H9 (cell line): ENCODE measurements around the gene IFIT5. TPM values are rescaled to one million over a fixed set of nuclear protein-coding genes. Genes with fewer than 3 reads are reported as not detected.

ENCODE experiments used
- DNase-seq: peaks from one replicate; pipeline ENCODE4 v3.0.0-alpha.2; 2017
- H2AFZ ChIP-seq: one replicate; pipeline ENCODE4 v1.6.1; 2013; ENCODE audit warnings: mild to moderate bottlenecking, low read length, control low read depth, moderate library complexity
- H2AK5ac ChIP-seq: 2 replicates; pipeline ENCODE4 v1.6.1; 2013; ENCODE audit warnings: low read length, control low read depth, mixed read lengths; ENCODE audit not compliant: insufficient read length
- H2BK120ac ChIP-seq: one replicate; pipeline ENCODE4 v1.6.1; 2013; ENCODE audit warnings: low read depth, mild to moderate bottlenecking, low read length, control low read depth, inconsistent platforms; ENCODE audit not compliant: poor library complexity, severe bottlenecking
- H2BK12ac ChIP-seq: 2 replicates; pipeline ENCODE4 v1.6.1; 2013; ENCODE audit warnings: low read length, control low read depth, mixed read lengths, low read depth; ENCODE audit not compliant: insufficient read length
- H2BK15ac ChIP-seq: 2 replicates; pipeline ENCODE4 v1.6.1; 2013; ENCODE audit warnings: low read depth, low read length, control low read depth
- H2BK20ac ChIP-seq: one replicate; pipeline ENCODE4 v1.6.1; 2013; ENCODE audit warnings: low read depth, mild to moderate bottlenecking, low read length, control low read depth, inconsistent platforms; ENCODE audit not compliant: poor library complexity, severe bottlenecking
- H2BK5ac ChIP-seq: 2 replicates; pipeline ENCODE4 v1.6.1; 2013; ENCODE audit warnings: low read length, control low read depth, mixed read lengths; ENCODE audit not compliant: insufficient read length
- H3K14ac ChIP-seq: 2 replicates; pipeline ENCODE4 v1.6.1; 2013; ENCODE audit warnings: low read length, control low read depth; ENCODE audit not compliant: insufficient read depth
- H3K18ac ChIP-seq: 2 replicates; pipeline ENCODE4 v1.6.1; 2013; ENCODE audit warnings: low read depth, mild to moderate bottlenecking, mixed read lengths, low read length, control low read depth; ENCODE audit not compliant: insufficient read length
- H3K23ac ChIP-seq: 2 replicates; pipeline ENCODE4 v1.6.1; 2013; ENCODE audit warnings: low read length, control low read depth, mixed read lengths, low read depth; ENCODE audit not compliant: insufficient read length
- H3K23me2 ChIP-seq: 2 replicates; pipeline ENCODE4 v1.6.1; 2013; ENCODE audit warnings: low read depth, mild to moderate bottlenecking, mixed read lengths, low read length, control low read depth; ENCODE audit not compliant: insufficient read length, poor library complexity, severe bottlenecking
- H3K27ac ChIP-seq: 2 replicates; pipeline ENCODE4 v1.5.1; 2013; ENCODE audit warnings: low read length, control low read depth, mixed read lengths, low read depth; ENCODE audit not compliant: insufficient read length
- H3K27me3 ChIP-seq: 2 replicates; pipeline ENCODE4 v1.6.1; 2013; ENCODE audit warnings: low read length, control low read depth, inconsistent platforms; ENCODE audit not compliant: insufficient read depth
- H3K4ac ChIP-seq: 2 replicates; pipeline ENCODE4 v1.6.1; 2013; ENCODE audit warnings: low read depth, mild to moderate bottlenecking, control low read depth, inconsistent platforms, low read length, moderate library complexity
- H3K4me1 ChIP-seq: 2 replicates; pipeline ENCODE4 v1.6.1; 2013; ENCODE audit warnings: low read length, control low read depth, inconsistent platforms; ENCODE audit not compliant: insufficient read depth
- H3K4me2 ChIP-seq: 2 replicates; pipeline ENCODE4 v1.6.1; 2013; ENCODE audit warnings: low read length, control low read depth, mixed read lengths; ENCODE audit not compliant: insufficient read length, insufficient read depth
- H3K56ac ChIP-seq: 2 replicates; pipeline ENCODE4 v1.6.1; 2013; ENCODE audit warnings: low read depth, mild to moderate bottlenecking, mixed read lengths, low read length, control low read depth; ENCODE audit not compliant: insufficient read length
- H3K79me1 ChIP-seq: 2 replicates; pipeline ENCODE4 v1.6.1; 2013; ENCODE audit warnings: low read depth, mild to moderate bottlenecking, moderate library complexity, low read length, control low read depth, inconsistent platforms; ENCODE audit not compliant: insufficient read depth, poor library complexity, severe bottlenecking
- H3K79me2 ChIP-seq: 2 replicates; pipeline ENCODE4 v1.6.1; 2013; ENCODE audit warnings: low read length, control low read depth, inconsistent platforms; ENCODE audit not compliant: insufficient read depth
- H3K9ac ChIP-seq: 2 replicates; pipeline ENCODE4 v1.6.1; 2013; ENCODE audit warnings: low read length, control low read depth, mixed read lengths; ENCODE audit not compliant: insufficient read length; ENCODE audit errors: extremely low read depth
- H3K9me3 ChIP-seq: one replicate; pipeline ENCODE4 v1.6.1; 2013; ENCODE audit warnings: low read depth, low read length, inconsistent platforms; ENCODE audit not compliant: control insufficient read depth
- H3T11ph ChIP-seq: one replicate; pipeline ENCODE4 v1.6.1; 2013; ENCODE audit warnings: mild to moderate bottlenecking, low read length, control low read depth, inconsistent platforms
- H4K20me1 ChIP-seq: one replicate; pipeline ENCODE4 v1.6.1; 2013; ENCODE audit not compliant: control insufficient read depth, insufficient read length, insufficient read depth
- H4K5ac ChIP-seq: 2 replicates; pipeline ENCODE4 v1.6.1; 2013; ENCODE audit warnings: low read depth, mild to moderate bottlenecking, mixed read lengths, low read length, control low read depth; ENCODE audit not compliant: insufficient read length
- H4K8ac ChIP-seq: replicated peaks from 2 replicates; pipeline ENCODE4 v1.6.1; 2013; ENCODE audit warnings: low read length, control low read depth, mixed read lengths, low read depth; ENCODE audit not compliant: insufficient read length
- H4K91ac ChIP-seq: 2 replicates; pipeline ENCODE4 v1.6.1; 2013; ENCODE audit warnings: low read depth, mild to moderate bottlenecking, moderate library complexity, mixed read lengths, low read length, control low read depth; ENCODE audit not compliant: insufficient read length
- H3K27ac Mint-ChIP-seq, 3 experiments: 2 replicates in 2 of 3; 3 replicates in 1 of 3; pipeline ENCODE4 v1.8.0; 2020 to 2021; ENCODE audit warnings: mixed read lengths in 3 of 3, mild to moderate bottlenecking in 1 of 3, moderate library complexity in 1 of 3
- H3K27me3 Mint-ChIP-seq: 2 replicates; pipeline ENCODE4 v1.8.0; 2021; ENCODE audit warnings: low read depth, mild to moderate bottlenecking, moderate library complexity, mixed read lengths
- H3K36me3 Mint-ChIP-seq, 3 experiments: 2 replicates in 2 of 3; 3 replicates in 1 of 3; pipeline ENCODE4 v1.8.0; 2020 to 2021; ENCODE audit warnings: low read depth in 3 of 3, mixed read lengths in 3 of 3; ENCODE audit not compliant: insufficient read depth in 1 of 3
- H3K4me1 Mint-ChIP-seq, 2 experiments: 2 replicates each; pipeline ENCODE4 v1.8.0; 2020; ENCODE audit warnings: mixed read lengths in 2 of 2
- H3K4me3 Mint-ChIP-seq, 2 experiments: 2 replicates in 1 of 2; 3 replicates in 1 of 2; pipeline ENCODE4 v1.8.0; 2020 to 2021; ENCODE audit warnings: mild to moderate bottlenecking in 2 of 2, mixed read lengths in 2 of 2, moderate library complexity in 1 of 2
- H3K9me3 Mint-ChIP-seq, 2 experiments: 2 replicates in 1 of 2; 3 replicates in 1 of 2; pipeline ENCODE4 v1.8.0; 2020; ENCODE audit warnings: mild to moderate bottlenecking in 2 of 2, mixed read lengths in 2 of 2, moderate library complexity in 1 of 2
- total RNA-seq: library from RNA; stranded (reverse); gene quantifications from 2 replicates; pipeline ENCODE4 v1.2.1, GENCODE V29; 2021
- TF ChIP-seq, protein P1 (sequence below): fragments of 200-600 bp; sonication (generic); conservative IDR thresholded peaks from 3 replicates; pipeline ENCODE4 v1.8.0; 2021; ENCODE audit warnings: antibody characterized with exemption, mild to moderate bottlenecking

IFIT5 gene
- total RNA-seq, 1 experiment from 2014 or later: 2.3 TPM

DNA sequence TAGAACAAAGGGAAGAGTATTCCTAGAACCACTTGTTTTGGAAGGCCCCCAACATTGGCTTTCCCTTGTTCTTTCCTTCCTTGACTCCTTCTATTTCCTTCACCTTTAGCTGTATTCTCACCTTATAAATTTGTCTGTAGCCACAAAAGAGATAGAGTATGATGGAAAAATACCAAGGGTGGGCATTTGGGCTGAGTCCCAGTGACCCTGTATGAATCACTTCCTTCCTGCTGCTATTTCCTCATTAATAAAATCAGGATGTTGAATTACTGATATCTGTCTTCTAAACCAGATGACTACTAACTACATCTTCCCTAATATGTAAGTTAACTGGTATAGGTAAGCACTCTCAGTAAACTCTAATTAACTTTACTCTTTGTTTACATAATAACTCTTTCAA lies 55.1 kb downstream of the IFIT5 start:
- H2BK120ac ChIP-seq: no peak overlapping the region
- TF ChIP-seq, protein P1, sequence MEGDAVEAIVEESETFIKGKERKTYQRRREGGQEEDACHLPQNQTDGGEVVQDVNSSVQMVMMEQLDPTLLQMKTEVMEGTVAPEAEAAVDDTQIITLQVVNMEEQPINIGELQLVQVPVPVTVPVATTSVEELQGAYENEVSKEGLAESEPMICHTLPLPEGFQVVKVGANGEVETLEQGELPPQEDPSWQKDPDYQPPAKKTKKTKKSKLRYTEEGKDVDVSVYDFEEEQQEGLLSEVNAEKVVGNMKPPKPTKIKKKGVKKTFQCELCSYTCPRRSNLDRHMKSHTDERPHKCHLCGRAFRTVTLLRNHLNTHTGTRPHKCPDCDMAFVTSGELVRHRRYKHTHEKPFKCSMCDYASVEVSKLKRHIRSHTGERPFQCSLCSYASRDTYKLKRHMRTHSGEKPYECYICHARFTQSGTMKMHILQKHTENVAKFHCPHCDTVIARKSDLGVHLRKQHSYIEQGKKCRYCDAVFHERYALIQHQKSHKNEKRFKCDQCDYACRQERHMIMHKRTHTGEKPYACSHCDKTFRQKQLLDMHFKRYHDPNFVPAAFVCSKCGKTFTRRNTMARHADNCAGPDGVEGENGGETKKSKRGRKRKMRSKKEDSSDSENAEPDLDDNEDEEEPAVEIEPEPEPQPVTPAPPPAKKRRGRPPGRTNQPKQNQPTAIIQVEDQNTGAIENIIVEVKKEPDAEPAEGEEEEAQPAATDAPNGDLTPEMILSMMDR: no peak

More for the DNA sequence above, 55.1 kb downstream of the IFIT5 start:
- Histone ChIP-seq H3K18ac (no peak overlapping the region), H3K14ac (no peak overlapping the region), H3K4me2 (no peak overlapping the region), H3K79me1 (no peaks in the 10 kb centered on the region), H4K8ac (no peak overlapping the region), H2BK15ac (no peak overlapping the region), H2BK5ac (no peak overlapping the region), H3K9me3 (no peaks in the 10 kb centered on the region), H2AFZ (no peak overlapping the region), H3K9ac (no peak overlapping the region), H2AK5ac (no peak overlapping the region), H3K56ac (no peak overlapping the region), H3K27me3 (no peaks in the 10 kb centered on the region), H3K23ac (no peak overlapping the region), H3T11ph (no peak overlapping the region), H3K79me2 (no peaks in the 10 kb centered on the region), H3K23me2 (no peaks in the 10 kb centered on the region), H2BK12ac (no peak overlapping the region), H3K27ac (no peak overlapping the region), H2BK20ac (no peak overlapping the region), H3K4me1 (no peaks in the 10 kb centered on the region), H3K4ac (no peak overlapping the region), H4K20me1 (no peaks in the 10 kb centered on the region), H4K5ac (no peak overlapping the region), H4K91ac (no peak overlapping the region)
- no peak overlapping the region for H3K4me3 Mint-ChIP-seq
- peaks cover 9 to 13% of the 10 kb centered on the region in 2 experiments for H3K4me1 Mint-ChIP-seq
- no peak for DNase-seq
- H3K27ac Mint-ChIP-seq: no peak overlapping the region
- H3K9me3 Mint-ChIP-seq: no peaks in the 10 kb centered on the region
- no peaks in the 10 kb centered on the region for H3K36me3 Mint-ChIP-seq
- no peaks in the 10 kb centered on the region for H3K27me3 Mint-ChIP-seq

Other genes starting within 250 kb of the IFIT5 start
- gene CH25H, start 207.3 kb upstream of the IFIT5 start, total RNA-seq: 0.88 and 1.0 TPM in 2 replicates
- 20.0 and 20.9 TPM in 2 replicates for gene LIPA, start 162.8 kb upstream of the IFIT5 start, total RNA-seq
- gene IFIT2, start 112.5 kb upstream of the IFIT5 start, total RNA-seq: 0.09 TPM in 1 of 2 replicates, not detected in the other
- gene IFIT3, start 86.6 kb upstream of the IFIT5 start, total RNA-seq: 0.55 and 0.64 TPM in 2 replicates
- not detected in 2 replicates for gene IFIT1B, start 36.5 kb upstream of the IFIT5 start, total RNA-seq
- 1.2 and 1.9 TPM in 2 replicates for gene IFIT1, start 21.9 kb upstream of the IFIT5 start, total RNA-seq
- gene SLC16A12, start 121.0 kb downstream of the IFIT5 start, total RNA-seq: 0.77 and 0.88 TPM in 2 replicates
- 33.2 and 35.7 TPM in 2 replicates for gene PANK1, start 230.7 kb downstream of the IFIT5 start, total RNA-seq